HUDEP-2 (cell line): ENCODE measurements around the gene PLK5.
A peak's percentile ranks its signal among the peaks of the same experiment; 100 is the strongest.
"Not testable (repeated sequence)": the region's sequence is repeated elsewhere in the genome, so short reads cannot be mapped to it uniquely, and the experiment has no call there.

Experiments
- DNase-seq, 76 experiments: peaks; one replicate each; lab custom pipeline; 2025; ENCODE audit not compliant: unreplicated experiment in 76 of 76; lab: John Stamatoyannopoulos, UW

Gene PLK5

DNA sequence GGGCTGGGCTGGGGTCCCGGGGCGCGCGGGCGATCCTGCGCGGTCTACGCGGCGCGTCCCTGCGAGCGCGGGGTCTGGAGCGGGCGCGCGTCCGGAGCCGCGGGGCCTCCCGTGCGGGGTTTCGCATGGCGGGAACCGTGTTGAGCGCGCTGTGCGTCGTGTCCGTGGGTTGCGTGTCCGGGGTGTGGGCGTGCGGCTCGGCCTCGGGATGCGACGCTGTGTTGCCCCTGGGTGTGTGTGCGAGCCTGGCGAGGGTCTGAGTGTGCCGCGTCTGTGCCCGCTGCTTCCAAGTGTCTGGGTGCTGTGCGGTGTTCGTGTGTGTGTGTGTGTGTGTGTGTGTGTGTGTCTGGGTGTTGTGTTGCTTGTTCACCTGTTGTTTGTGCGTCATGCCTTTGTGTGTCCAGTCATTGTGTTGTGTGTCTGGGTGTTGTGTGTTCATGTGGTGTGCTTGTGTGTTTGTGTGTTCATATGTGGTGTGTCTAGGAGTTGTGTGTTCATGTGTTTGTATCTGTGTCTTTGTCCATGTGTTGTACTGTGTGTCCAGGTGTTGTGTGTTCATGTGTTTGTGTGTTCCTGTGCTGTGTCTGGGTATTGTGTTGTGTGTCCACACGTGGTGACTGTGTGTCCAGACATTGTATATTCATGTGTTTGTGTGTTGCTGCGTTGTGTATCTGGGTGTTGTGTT is 552 bp downstream of the PLK5 start:
- DNase-seq = no peak

DNA sequence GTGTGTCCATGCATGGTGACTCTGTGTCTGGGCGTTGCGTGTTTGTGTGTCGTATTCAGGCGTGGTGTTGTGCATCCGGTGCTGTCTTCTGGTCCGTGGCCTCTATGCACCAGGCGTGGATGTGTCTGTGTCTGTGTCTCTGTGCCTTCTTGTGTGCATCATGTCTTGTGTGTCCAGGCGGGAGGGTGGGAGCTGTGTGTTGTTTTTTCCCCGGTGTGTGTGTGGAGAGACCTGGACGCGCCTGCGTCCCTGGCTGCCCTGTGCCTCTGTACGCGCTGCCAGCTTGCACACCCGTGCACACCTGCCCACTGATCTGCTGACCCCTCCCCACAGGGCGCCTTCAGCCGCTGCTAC is 1.1 kb downstream of the PLK5 start:
- DNase-seq = peak in 3 of 76 experiments; percentile 16 to 24 (median 23)

GRCh38 chr19:1525343-1525742 is 1.5 kb downstream of the PLK5 start:
- DNase-seq = no peak

- DNase-seq = no peak
Measured at GRCh38 chr19:1526066-1526778, 2.3 kb downstream of the PLK5 start.

DNA sequence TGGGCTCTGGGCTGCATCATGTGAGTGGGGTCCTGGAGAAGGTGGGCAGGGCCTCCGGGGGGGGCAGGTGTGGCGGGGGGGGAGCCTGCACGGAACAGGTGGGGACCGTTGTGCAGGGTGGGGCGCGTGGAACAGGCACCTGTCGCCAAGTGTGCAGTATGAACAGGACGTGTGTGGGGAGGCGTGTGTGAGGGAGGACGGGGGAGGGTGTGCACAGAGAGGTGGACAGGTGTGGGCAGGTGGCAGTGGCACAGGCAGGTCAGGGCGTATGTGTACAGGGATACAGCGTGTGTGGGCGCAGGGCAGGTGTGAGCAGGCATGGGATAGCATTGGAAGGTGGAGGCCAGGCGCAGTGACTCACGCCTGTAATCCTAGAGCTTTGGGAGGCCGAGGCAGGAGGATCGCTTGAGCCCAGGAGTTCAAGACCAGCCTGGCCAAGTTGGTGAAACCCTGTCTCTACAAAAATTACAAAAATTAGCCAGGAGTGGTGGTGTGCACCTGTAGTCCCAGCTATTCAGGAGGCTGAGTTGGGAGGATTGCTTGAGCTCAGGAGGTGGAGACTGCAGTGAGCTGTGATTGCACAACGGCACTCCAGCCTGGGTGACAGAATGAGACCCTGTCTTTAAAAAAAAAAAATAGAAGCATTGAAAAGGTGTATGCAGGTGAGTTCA is 3.2 kb downstream of the PLK5 start:
- DNase-seq = no peak

DNA sequence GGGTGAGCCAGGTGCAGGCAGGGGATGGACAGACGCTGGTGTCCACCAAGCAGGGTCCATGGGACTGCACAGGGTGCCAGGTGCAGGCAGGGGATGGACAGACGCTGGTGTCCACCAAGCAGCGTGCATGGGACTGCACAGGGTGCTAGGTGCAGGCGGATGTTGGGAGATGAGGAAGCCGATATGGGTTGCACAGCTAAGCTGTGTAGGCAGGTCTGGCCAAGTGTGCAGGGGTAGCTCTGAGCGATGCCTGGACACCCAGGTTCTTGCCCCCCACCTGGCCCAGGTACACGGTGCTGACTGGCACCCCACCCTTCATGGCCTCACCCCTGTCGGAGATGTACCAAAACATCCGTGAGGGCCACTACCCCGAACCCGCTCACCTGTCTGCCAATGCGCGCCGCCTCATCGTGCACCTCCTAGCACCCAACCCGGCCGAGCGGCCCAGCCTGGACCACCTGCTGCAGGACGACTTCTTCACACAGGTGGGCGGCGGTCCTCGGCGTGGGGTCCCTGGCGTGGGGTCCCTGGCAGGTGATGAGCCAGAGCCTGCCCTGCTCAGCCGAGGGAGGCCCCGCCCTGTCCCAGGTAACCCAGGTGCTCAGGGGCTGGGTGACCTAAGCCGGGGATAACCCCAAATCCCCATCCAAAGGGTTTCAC is 3.9 kb downstream of the PLK5 start:
- DNase-seq = no peak

DNA sequence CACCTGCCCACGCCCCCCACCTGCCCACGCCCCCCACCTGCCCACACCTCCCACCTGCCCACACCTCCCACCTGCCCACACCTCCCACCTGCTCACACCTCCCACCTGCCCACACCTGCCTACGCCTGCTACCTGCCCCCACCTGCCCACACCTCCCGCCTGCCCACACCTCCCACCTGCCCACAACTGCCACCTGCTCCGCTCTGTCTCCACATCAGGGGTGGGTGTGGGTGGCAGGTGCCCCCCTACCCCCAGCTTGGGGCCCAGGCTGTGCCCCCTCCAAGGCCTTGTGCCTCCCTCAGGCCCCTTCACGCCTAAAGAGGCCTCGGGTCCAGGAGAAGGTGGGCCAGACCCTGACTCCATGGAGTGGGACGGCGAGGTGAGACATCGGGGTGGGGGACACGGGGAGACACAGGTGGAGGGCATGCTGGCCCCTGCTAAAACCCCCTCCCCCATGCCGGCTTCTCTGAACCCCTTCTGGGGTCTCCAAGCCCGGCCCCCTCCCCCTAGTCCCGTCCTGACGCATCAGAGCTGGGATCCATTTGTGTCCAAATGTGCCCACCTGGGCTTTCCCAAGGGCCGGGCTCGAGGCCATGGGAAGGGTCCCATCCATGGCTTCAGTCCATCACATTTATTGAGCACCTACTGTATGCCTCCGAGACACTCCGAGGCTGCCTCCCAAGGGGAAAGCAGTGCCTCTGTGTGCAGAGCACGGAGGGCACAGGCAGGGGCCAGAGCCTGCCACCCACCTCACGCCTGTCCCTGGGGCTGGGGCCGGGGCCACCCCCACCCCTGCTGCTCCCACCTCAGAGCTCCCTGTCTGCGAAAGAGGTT is 4.9 kb downstream of the PLK5 start:
- DNase-seq = no peak

DNA sequence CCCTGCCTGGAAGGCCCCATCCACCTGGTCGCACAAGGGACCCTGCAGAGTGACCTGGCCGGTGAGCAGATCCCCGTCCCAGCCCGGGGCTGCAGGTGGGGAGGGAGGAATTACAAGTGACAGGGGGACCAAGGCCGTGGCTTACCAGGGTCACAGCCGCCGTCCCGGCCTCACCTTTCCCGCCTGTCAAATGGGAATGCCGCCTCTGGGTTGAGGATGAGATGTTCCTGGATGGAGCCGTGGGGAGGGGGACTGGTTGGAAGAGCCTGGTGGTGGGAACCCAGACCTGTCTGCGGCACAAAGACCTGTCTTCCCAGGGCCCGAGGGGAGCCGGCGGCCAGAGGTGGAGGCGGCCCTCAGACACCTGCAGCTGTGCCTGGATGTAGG is 5.5 kb downstream of the PLK5 start:
- DNase-seq = no peak

GRCh38 chr19:1530856-1531255 is 7.0 kb downstream of the PLK5 start:
- DNase-seq = not testable (repeated sequence)

- no peak for DNase-seq
Measured at GRCh38 chr19:1531587-1531986, 7.7 kb downstream of the PLK5 start.

DNA sequence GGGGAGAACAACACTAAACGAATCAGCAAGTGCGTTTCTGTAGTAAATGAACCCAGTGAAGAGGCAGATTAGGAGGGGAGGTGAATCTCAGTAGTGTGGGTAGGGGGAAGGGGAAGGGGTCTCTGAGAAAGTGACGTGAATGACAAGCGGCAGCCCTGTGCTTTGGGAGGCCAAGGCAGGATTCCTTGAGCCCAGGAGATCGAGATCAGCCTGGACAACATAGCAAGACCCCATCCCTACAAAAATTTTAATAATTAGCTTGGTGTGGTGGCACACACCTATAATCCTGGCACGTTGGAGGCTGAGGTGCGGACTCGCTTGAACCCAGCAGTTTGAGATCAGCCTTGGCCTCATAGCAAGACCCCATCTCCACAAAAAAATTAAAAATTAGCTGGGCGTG is 8.1 kb downstream of the PLK5 start:
- no peak for DNase-seq

DNA sequence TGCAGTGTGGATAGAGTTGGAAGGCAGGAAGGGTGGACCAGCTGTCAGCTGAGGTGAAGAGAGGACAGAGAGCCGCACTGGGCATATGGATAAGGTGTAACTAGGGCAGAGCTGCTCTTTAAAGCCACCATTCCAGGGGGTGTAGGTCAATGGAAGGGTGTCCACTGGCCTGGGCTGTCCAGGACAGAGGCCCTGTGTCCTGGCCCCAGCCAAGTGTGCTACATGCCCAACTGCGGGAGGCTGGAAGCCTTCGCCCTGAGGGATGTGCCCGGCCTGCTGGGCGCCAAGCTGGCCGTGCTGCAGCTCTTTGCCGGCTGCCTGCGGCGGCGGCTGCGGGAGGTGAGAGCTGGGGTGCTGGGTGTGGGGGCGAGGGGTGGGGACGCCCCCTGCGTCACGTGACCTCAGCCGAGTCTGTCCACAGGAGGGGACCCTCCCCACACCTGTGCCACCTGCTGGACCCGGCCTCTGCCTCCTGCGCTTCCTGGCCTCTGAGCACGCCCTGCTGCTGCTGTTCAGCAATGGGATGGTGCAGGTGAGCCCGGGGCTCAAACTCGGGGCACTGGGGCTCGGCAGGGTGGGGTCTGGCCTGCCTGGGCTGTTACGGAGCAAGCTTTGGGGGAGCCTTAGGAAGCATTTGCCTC is 9.8 kb downstream of the PLK5 start:
- no peak for DNase-seq

- DNase-seq = no peak
Measured at GRCh38 chr19:1534972-1535371, 11.1 kb downstream of the PLK5 start.

- DNase-seq = not testable (repeated sequence)
Measured at GRCh38 chr19:1535699-1536098, 11.8 kb downstream of the PLK5 start.

- no peak for DNase-seq
Measured at GRCh38 chr19:1538978-1539377, 15.1 kb downstream of the PLK5 start.

- DNase-seq = not testable (repeated sequence)
Measured at GRCh38 chr19:1539749-1540148, 15.9 kb downstream of the PLK5 start.

GRCh38 chr19:1540365-1540925 is 16.6 kb downstream of the PLK5 start:
- DNase-seq = no peak

- no peak for DNase-seq
Measured at GRCh38 chr19:1549332-1549945, 25.6 kb downstream of the PLK5 start.
